ELR (cell line): ENCODE measurements around the gene EDEM3.
"Not testable (repeated sequence)": the region's sequence is repeated elsewhere in the genome, so short reads cannot be mapped to it uniquely, and the experiment has no call there.

Source experiments
- DNase-seq: peaks from one replicate; pipeline ENCODE4 v3.0.0-alpha.2; 2015; ENCODE audit warnings: low read depth

EDEM3 gene

GRCh38 chr1:184768467-184768866, 13.8 kb upstream of the EDEM3 start:
- DNase-seq, result no peak

- no peak for DNase-seq
Measured at GRCh38 chr1:184767591-184767990, 12.9 kb upstream of the EDEM3 start.

DNA sequence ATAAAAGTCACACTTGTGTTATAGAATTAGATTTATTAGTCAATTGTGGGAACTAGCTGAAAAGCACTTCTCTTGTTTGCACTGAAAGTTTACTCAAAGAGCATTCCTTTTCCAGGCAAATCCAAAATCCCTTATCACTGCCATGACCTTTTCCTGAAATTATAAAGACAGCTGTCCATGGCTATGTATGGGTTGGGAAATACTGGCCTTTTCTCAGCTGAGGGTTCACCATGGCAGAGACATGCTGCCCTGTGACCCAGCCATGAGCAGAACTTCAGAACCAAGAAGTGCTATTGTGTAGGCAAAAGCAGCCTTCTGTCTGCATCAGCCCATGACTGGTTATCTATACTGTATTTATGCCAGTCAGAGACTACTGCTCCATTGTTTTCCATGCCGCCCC, 9.8 kb upstream of the EDEM3 start:
- no peak for DNase-seq

DNA sequence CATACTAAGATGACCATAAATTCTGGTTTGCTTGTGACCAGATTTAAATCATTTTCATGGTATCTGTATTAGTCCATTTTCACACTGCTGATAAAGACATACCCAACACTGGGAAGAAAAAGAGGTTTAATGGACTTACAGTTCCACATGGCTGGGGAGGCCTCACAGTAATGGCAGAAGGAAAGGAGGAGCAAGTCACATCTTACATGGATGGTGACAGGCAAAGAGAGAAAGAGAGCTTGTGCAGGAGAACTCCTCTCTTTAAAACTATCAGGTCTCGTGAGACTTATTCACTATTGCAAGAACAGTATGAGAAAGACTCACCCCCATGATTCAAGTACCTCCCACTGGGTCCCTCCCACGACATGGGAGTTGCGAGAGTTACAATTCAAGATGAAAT, 8.9 kb upstream of the EDEM3 start:
- not testable (repeated sequence) for DNase-seq

- DNase-seq, result no peak
Measured at GRCh38 chr1:184761969-184762485, 7.4 kb upstream of the EDEM3 start.

- no peak for DNase-seq
Measured at GRCh38 chr1:184759651-184760050, 5.0 kb upstream of the EDEM3 start.

DNA sequence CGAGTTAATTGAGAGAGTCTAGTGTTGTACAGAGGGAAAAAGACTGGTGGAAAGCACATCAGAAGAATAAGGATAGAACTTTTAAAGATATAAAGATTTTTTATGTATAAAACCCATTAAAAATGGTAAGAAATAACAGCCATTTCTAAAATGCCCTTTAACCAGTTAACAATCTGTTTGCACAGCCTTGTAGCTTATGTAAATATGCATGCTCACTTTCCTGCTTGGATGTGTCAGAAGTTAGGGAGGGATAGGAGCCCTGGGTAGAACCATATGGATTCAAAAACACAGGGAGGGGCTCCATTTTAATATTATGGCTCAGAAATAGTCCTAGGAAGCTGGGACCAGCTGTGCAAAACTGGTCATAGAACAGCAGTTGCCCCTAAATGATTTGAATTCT, 4.5 kb upstream of the EDEM3 start:
- DNase-seq, result no peak

- DNase-seq, result no peak
Measured at GRCh38 chr1:184757891-184758290, 3.2 kb upstream of the EDEM3 start.

DNA sequence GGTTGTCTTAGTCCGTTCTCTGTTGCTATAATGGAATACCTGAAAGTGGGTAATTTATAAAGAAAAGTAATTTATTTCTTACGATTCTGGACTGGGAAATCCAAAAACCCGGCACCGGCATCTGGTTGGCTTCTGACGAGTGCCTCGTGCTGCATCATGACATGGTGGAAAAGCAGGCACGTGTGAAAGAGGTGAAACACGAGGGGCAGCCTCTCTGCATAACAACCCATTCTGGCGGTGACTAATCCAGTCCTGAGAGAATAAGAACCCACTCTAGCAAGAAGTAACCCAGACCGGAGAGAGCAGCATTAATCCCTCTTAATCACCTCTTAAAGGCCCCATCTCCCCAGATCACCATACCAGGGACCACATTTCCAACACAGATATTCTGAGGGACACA, 2.7 kb upstream of the EDEM3 start:
- no peak for DNase-seq

DNA sequence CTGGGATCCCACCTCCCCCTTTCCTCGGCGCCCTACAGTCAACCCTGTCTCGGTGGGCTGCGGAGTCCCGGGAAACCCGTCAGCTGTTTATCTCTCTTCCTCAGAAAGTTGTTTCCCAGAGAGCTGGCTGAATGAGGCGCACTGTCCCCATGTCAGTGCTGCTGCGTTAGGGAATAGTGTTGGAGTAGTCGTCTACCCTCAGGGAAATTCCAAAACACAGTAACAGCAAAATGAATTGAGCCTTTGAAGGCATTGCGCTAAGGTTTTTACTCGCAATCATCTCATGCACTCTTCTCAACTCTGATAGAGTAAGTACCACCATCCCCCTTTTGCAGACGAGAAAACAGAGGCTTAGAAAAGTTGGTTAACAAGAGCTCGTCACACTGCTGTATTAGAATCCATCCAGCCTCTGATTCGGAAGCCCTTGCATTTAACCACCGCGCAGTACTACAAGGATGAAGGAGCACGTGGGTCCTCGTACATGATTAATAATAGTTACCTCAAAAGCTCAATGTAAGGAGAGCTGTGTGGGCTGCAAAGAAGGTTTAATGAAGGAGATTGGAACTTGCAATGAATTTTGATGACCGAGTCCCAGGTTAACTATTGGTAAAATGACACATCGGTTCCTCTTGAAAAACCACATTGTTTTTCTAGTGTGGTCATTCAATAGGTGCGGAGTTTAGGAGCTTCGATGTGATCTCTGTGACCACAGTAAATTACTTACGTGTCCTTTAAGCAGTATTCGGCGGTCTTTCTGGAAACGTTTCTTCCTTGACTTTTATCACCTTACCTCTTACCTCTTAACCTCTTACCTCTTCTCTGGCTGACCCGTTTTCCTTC, 788 bp upstream of the EDEM3 start:
- peak; percentile 63 for DNase-seq

DNA sequence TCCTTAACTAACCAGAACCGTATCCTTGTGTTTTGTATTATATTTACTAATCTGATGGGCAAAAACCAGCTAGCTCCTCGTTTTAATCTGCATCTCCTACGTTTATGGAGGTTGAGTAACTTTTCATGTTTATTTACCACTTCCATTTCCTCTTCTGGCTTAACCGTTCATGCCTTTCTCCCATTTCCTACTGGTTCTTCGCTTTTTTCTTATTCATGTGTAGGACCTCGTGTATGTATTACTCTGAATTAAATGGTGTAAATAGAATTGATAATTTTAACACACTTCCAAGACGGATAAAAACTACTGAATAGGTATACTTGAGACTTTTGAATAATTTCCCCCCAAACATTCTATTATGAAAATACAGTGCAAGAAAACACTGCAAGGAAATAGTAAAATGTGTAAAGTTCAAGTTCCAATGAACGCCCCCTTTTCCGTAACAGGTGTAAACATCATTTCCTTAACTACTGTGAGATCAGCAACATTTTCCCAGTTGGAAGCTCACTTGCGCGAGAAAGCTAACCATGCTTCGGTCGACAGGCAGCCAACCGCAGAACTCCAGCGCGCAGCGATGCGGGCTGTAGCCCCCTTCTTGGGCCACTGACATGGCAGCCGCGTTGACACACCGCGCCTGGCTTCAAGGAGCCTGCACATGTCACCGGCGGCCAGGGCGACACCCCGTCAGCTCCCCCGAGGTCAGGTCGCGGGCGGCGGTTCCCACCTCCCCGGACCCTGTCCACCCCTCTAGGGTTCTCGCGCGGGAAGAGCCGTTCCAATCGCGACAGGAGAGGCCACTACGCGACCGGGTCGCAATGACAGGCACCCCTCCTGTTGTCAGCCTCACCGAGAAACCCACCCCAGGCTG, 816 bp downstream of the EDEM3 start:
- peak; percentile 53 for DNase-seq

DNA sequence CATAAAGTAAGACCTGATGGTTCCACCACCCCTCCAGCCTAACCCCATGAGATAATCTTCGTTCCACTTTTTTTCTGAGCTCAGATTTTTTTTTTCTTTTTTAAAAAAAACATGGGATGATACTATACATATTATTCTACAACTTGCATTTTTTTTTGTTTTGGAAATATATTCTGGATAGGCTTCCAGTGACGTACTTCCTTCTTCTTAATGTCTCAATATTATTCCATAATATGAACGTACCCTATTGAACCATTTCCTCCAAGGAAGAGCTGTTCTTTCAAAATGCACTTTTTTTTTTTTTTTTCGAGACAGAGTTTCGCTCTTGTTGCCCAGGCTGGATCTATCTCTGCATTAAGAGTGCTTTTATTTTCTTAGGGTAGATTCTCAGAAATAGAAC, 1.5 kb downstream of the EDEM3 start:
- DNase-seq, result no peak

DNA sequence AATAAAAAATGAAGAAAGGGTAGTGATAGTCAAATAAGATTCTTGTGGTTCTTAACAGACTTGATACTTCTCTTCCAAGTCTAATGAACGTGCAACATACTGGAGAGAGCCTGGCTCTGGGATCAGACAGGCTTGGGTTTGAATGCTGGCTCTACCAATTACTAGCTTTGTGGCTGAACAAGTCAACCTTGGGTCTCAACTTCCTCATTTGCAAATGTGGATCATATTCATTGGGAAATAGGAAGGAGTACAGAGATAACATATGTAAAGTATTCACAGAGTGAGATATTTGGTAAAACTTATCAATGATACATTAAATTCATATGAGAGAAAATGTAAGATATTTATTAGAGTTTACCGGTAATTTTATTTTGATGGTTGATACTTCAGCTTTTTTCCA, 2.0 kb downstream of the EDEM3 start:
- DNase-seq, result no peak

DNA sequence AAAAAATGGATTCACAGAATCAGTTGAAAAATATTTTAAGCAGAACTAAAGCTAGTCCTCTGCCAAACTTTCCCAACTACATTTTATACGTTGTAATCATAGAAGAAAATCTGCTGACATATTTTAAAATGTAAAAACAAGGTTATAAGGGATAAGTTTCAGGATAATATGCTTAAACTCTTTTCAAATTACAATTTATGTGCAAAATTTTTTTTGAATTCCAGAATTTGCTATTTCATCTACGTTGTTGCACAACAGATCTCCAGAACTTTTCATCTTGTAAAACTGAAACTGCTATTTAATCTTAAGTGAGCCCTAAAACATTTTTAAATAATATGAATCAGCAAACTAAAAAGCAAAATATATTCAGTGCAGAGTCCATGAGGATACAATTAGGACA, 5.9 kb downstream of the EDEM3 start:
- no peak for DNase-seq

DNA sequence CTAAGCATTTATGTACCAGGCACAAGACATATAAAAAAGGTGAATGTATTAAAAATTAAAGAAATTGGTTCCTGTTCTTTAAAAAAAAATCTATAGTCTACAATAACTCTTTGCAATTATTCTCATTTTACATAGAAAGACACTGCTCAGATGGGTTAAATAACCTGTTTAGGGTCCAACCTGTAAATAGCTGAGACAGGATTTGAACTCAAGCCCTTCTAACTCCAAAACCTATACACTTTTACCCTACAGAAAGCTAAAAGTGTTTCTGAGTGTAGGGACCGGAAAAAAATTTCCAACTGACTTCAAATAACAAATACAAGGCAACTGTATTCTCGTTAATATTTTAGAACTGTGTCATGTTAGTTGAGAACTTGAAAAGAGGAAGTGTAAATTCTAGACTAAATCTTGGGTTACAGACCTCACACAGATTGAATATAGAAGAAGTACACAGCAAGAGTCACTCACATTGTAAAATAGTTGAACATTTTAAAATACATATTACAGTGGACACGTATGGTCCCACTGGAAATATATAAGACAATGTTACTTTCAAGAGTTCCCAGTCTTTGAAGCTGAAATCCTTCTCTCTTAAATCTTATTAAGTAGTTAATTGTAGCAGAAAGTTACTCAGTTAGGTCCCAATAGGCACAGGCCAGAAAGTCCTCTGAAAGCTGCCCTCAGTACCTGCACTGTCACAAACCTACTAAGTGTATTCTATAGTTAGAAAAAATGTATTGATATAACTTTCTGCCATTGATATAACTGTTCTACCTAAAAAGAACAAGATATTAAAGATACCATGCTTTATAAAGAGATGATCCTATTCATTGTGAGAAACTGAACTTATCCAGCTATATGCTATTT, 7.3 kb downstream of the EDEM3 start:
- DNase-seq, result no peak

GRCh38 chr1:184745929-184746638, 8.6 kb downstream of the EDEM3 start:
- DNase-seq, result no peak

- no peak for DNase-seq
Measured at GRCh38 chr1:184745110-184745509, 9.5 kb downstream of the EDEM3 start.

DNA sequence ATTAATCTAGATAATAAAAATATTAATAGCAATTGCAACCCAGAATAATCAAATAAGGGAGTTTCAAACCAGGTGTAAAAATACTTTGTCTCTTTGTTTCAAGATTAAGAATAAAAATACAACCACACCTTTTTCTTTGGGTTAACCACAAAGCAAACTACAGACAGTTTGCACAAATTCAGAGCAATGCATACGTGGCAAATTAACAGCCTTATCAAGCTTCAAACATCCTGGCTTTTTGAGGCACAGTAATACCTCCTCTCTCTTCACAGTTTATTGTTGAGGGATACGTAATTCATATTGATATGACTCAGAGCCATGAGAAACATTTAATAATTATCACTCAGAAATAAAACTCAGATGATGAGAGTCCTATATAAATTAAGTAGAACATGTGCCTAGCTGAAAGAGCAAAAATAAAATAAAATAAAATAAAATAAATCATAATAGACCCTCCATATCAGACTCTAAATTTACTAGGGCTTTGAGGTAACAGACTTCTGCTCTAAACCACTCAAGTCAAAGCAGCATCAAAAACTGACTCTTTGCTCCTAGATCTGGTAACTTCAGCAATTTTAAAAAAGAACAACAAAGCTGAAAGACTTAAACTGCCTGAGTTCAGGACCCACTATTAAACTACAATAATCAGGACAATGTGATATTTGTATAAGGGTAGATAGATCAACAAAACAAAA, 11.4 kb downstream of the EDEM3 start:
- peak; percentile 11 for DNase-seq

- no peak for DNase-seq
Measured at GRCh38 chr1:184740344-184740743, 14.3 kb downstream of the EDEM3 start.

- no peak for DNase-seq
Measured at GRCh38 chr1:184739796-184740195, 14.9 kb downstream of the EDEM3 start.

- DNase-seq, result no peak
Measured at GRCh38 chr1:184739070-184739469, 15.6 kb downstream of the EDEM3 start.
